Fibroblast of skin of left biceps (primary cell): ENCODE measurements around the gene EFCAB12.
"Not testable (repeated sequence)": the region's sequence is repeated elsewhere in the genome, so short reads cannot be mapped to it uniquely, and the experiment has no call there.

Source experiments
- DNase-seq, 2 experiments: peaks; one replicate each; pipeline ENCODE4 v3.0.0-alpha.2; 2013; ENCODE audit warnings: low read depth in 2 of 2

Gene EFCAB12

GRCh38 chr3:129421236-129421883 lies 7.1 kb downstream of the EFCAB12 start:
- DNase-seq = no peak

- DNase-seq = no peak
Measured at GRCh38 chr3:129419476-129419875, 9.0 kb downstream of the EFCAB12 start.

GRCh38 chr3:129418041-129418973 lies 10.1 kb downstream of the EFCAB12 start:
- DNase-seq = no peak

GRCh38 chr3:129417326-129417725 lies 11.1 kb downstream of the EFCAB12 start:
- DNase-seq = no peak

- DNase-seq = no peak
Measured at GRCh38 chr3:129416415-129416814, 12.0 kb downstream of the EFCAB12 start.

GRCh38 chr3:129415830-129416229 lies 12.6 kb downstream of the EFCAB12 start:
- DNase-seq = no peak

- DNase-seq = no peak
Measured at GRCh38 chr3:129415378-129415777, 13.1 kb downstream of the EFCAB12 start.

- no peak for DNase-seq
Measured at GRCh38 chr3:129413687-129414506, 14.5 kb downstream of the EFCAB12 start.

GRCh38 chr3:129413238-129413637 lies 15.2 kb downstream of the EFCAB12 start:
- not testable (repeated sequence) for DNase-seq

- no peak for DNase-seq
Measured at GRCh38 chr3:129412542-129413198, 15.8 kb downstream of the EFCAB12 start.

- no peak for DNase-seq
Measured at GRCh38 chr3:129410971-129411370, 17.5 kb downstream of the EFCAB12 start.

- no peak for DNase-seq
Measured at GRCh38 chr3:129409541-129409940, 18.9 kb downstream of the EFCAB12 start.

- no peak for DNase-seq
Measured at GRCh38 chr3:129404610-129405009, 23.8 kb downstream of the EFCAB12 start.

GRCh38 chr3:129404130-129404529 lies 24.3 kb downstream of the EFCAB12 start:
- no peak for DNase-seq

GRCh38 chr3:129403450-129403849 lies 25.0 kb downstream of the EFCAB12 start:
- DNase-seq = no peak

- no peak for DNase-seq
Measured at GRCh38 chr3:129402616-129403015, 25.8 kb downstream of the EFCAB12 start.

GRCh38 chr3:129402210-129402609 lies 26.2 kb downstream of the EFCAB12 start:
- DNase-seq = no peak

- DNase-seq = no peak
Measured at GRCh38 chr3:129399895-129400357, 28.5 kb downstream of the EFCAB12 start.

- DNase-seq = peak; percentile 91
Measured at GRCh38 chr3:129399145-129399894, 29.1 kb downstream of the EFCAB12 start.

- DNase-seq = no peak
Measured at GRCh38 chr3:129398803-129399144, 29.7 kb downstream of the EFCAB12 start.
